NAMALWA (cell line): ENCODE data around the gene TRIM49D2.
"Not testable (repeated sequence)": the region's sequence is repeated elsewhere in the genome, so short reads cannot be mapped to it uniquely, and the experiment has no call there.

Experiments
- DNase-seq: peaks from one replicate; pipeline ENCODE4 v3.0.0-alpha.2; 2015; ENCODE audit warnings: low spot score

The TRIM49D2 gene

GRCh38 chr11:89923764-89924163, at the start of gene TRIM49D2:
Gene TRIM49D2 (plus strand): TSS chr11:89924064. CDS start chr11:89926762, 2,698 bp downstream.
- DNase-seq = not testable (repeated sequence)

- DNase-seq = not testable (repeated sequence)
Measured at GRCh38 chr11:89877511-89877910, 46.4 kb upstream of the TRIM49D2 start.

- not testable (repeated sequence) for DNase-seq
Measured at GRCh38 chr11:89893245-89893644, 30.6 kb upstream of the TRIM49D2 start.

GRCh38 chr11:89900809-89901208, 23.1 kb upstream of the TRIM49D2 start:
- not testable (repeated sequence) for DNase-seq

GRCh38 chr11:89922195-89922660, 1.6 kb upstream of the TRIM49D2 start, which contains the start of gene TRIM49D1:
Gene TRIM49D1 (minus strand): TSS chr11:89922245. CDS start chr11:89917710, 4,535 bp downstream.
- DNase-seq = no peak

GRCh38 chr11:89960833-89961232, 37.0 kb downstream of the TRIM49D2 start:
- DNase-seq = not testable (repeated sequence)

GRCh38 chr11:89965737-89966136, 41.9 kb downstream of the TRIM49D2 start, which contains the start of gene TRIM64:
Gene TRIM64 (plus strand): TSS chr11:89966037. CDS start chr11:89968504, 2,467 bp downstream.
- DNase-seq = not testable (repeated sequence)
